PFSK-1 (cell line): ENCODE measurements around the gene GNGT2.

Experiments used
- FOXP2 ChIP-seq: optimal IDR thresholded peaks from 2 replicates; pipeline ENCODE3; 2011; ENCODE audit warnings: borderline replicate concordance, control low read depth, inconsistent platforms; ENCODE audit not compliant: insufficient read depth; ENCODE audit errors: extremely low read length, extremely low read depth
- POLR2AphosphoS5 ChIP-seq: IDR thresholded peaks from 2 replicates; pipeline ENCODE4 v1.6.1; 2012; ENCODE audit warnings: low read depth, mild to moderate bottlenecking, control low read depth, low read length, moderate library complexity
- SIN3A ChIP-seq: IDR thresholded peaks from 2 replicates; pipeline ENCODE4 v1.6.1; 2012; ENCODE audit warnings: mild to moderate bottlenecking, low read length, moderate library complexity, borderline replicate concordance; ENCODE audit not compliant: insufficient read depth
- TAF1 ChIP-seq: IDR thresholded peaks from 2 replicates; pipeline ENCODE4 v1.6.1; 2012; ENCODE audit warnings: low read length, control low read depth, borderline replicate concordance; ENCODE audit not compliant: insufficient read depth
- TF ChIP-seq, protein P1 (sequence below), 2 experiments: IDR thresholded peaks; 2 replicates each; pipeline versions ENCODE4 v1.6.1 to v1.8.0; 2011 to 2012; ENCODE audit warnings: low read depth in 2 of 2, low read length in 2 of 2, control low read depth in 1 of 2, inconsistent platforms in 1 of 2, mild to moderate bottlenecking in 1 of 2, moderate library complexity in 1 of 2; ENCODE audit not compliant: insufficient read depth in 1 of 2

Gene GNGT2

DNA sequence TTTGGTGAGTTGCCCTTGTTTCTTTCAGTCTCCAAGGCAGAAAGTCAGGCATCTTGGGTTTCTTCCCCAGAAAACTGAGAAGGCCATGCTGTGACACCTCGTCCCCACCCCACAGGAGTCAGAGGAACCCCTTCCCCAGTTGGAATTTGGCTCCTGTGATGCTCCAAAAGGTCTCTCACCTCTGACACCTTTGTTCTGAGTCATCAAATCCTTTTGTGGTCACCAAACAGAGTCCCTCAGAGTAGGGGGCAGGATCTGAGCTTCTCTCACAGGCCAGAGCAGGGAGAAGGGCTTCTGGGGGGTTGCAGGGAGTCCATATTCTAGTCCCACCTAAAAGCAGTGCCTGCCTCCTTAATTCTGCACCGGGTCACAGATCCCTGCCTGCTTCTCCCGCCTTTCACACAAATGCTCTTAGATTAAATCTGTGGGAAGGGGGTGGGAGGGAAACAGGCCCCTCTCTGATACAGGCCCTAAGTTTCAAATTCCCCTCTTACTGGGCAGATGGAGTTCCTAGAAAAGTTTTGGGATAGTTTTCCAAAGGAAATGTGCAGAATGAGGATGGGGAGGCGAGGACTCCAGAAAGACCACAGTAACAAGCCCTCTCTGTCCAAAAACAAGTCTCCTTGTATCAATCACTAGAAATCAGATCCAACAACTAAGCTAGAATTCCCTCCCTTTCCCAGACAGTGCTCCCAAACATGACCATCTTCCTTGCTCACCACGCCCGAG is 18.9 kb upstream of the GNGT2 start:
- TF ChIP-seq, protein P1, sequence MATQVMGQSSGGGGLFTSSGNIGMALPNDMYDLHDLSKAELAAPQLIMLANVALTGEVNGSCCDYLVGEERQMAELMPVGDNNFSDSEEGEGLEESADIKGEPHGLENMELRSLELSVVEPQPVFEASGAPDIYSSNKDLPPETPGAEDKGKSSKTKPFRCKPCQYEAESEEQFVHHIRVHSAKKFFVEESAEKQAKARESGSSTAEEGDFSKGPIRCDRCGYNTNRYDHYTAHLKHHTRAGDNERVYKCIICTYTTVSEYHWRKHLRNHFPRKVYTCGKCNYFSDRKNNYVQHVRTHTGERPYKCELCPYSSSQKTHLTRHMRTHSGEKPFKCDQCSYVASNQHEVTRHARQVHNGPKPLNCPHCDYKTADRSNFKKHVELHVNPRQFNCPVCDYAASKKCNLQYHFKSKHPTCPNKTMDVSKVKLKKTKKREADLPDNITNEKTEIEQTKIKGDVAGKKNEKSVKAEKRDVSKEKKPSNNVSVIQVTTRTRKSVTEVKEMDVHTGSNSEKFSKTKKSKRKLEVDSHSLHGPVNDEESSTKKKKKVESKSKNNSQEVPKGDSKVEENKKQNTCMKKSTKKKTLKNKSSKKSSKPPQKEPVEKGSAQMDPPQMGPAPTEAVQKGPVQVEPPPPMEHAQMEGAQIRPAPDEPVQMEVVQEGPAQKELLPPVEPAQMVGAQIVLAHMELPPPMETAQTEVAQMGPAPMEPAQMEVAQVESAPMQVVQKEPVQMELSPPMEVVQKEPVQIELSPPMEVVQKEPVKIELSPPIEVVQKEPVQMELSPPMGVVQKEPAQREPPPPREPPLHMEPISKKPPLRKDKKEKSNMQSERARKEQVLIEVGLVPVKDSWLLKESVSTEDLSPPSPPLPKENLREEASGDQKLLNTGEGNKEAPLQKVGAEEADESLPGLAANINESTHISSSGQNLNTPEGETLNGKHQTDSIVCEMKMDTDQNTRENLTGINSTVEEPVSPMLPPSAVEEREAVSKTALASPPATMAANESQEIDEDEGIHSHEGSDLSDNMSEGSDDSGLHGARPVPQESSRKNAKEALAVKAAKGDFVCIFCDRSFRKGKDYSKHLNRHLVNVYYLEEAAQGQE (IDR thresholded peaks at IDR 0.05; ENCODE audit: insufficient read depth in 1 of 2, low read depth in 2 of 2, low read length in 2 of 2), result no peak
- TF ChIP-seq FOXP2 (no peak), TAF1 (no peak), SIN3A (no peak), POLR2AphosphoS5 (no peak)

GRCh38 chr17:49227436-49228261 is 17.3 kb upstream of the GNGT2 start:
- no peak for TF ChIP-seq TAF1
- TF ChIP-seq POLR2AphosphoS5, result no peak
- TF ChIP-seq, protein P1 (IDR thresholded peaks at IDR 0.05; ENCODE audit: insufficient read depth in 1 of 2, low read depth in 2 of 2, low read length in 2 of 2), result no peak
- no peak for TF ChIP-seq FOXP2

- TF ChIP-seq TAF1 (no peak), POLR2AphosphoS5 (no peak), FOXP2 (no peak), SIN3A (no peak)
- TF ChIP-seq, protein P1 (IDR thresholded peaks at IDR 0.05; ENCODE audit: insufficient read depth in 1 of 2, low read depth in 2 of 2, low read length in 2 of 2), result no peak
Measured at GRCh38 chr17:49226771-49227435, 16.5 kb upstream of the GNGT2 start.

DNA sequence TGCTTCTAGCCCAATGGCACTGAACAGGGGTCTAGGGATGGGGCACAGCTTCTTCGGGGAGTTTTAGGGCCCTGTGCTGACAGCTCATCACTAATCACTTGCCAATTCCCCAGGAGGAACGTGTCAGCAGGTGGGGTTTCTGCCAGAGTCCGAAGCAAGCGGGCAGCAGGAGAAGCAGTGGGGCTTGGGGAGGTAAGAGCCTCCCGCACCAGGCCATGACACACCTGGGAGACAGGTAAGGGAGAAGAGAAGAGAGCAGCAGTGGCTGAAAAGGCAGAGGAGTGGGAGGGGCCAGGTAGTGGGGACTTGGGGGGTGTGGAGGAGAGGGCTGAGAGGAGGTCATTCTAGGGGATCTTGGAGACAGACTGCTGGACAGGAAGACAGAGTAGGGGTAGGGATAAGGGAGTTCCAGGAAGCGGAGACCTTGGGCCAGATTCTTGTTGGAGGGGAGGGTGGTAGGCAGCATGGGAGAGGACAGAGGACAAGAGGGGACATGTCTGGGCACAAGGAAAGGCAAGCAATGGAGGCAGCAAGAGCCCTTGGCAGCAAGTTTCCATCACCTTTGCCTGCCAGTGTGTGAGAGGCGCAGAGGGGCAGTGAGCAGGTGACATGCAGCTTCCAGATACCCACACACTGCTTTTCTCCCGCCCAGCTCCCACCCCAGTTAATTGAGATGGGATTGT is 15.3 kb upstream of the GNGT2 start:
- TF ChIP-seq, protein P1 (IDR thresholded peaks at IDR 0.05; ENCODE audit: insufficient read depth in 1 of 2, low read depth in 2 of 2, low read length in 2 of 2), result no peak
- TF ChIP-seq TAF1, result no peak
- TF ChIP-seq POLR2AphosphoS5, result no peak
- TF ChIP-seq SIN3A, result no peak
- no peak for TF ChIP-seq FOXP2
